Stimulated activated CD8-positive, alpha-beta memory T cell treated with anti-CD3 and anti-CD28 coated beads, Interleukin-15, amount 100 ng/mL, for 1 hour (primary cell): ENCODE results near the gene TANC1.

Experiments used
- DNase-seq: peaks from one replicate; pipeline ENCODE4 v3.0.0-alpha.2; 2020; ENCODE audit warnings: low read depth

Gene TANC1

DNA sequence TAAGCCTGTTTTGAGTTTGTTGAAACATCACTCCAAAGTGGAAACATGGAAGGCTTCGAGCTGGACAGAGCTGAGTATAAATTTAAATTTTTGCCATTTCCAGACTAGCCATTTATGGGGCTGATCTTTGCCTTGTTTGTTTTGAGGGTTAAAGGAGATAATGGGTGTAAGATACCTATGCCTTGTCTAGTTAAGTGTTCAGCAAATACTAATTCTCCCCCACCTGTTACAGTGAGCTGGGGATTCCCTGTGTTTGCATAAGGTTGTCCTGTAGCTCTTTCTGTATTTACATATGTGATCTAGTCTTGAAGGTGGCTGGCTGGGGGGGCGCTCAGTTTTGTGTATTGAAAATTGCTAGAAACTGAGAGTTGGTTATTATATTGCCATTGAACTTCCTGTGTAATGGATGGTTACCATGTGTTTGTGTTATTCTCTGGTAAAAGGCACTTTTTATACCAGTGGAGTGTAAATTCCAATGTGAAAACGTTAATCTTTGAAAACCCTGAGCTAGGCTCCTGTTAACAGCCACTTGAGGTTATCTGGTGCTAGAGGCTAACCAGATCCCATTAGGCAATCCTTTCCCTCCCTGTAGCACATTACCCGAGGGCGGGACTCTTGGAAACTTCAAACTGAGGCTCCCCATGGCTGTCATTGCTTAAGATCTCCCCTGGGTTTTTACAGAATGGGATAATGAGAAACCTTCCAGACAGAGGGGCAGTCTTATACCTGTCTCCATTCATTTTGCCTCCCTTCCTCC, 26.7 kb downstream of the TANC1 start:
- DNase-seq: no peak

DNA sequence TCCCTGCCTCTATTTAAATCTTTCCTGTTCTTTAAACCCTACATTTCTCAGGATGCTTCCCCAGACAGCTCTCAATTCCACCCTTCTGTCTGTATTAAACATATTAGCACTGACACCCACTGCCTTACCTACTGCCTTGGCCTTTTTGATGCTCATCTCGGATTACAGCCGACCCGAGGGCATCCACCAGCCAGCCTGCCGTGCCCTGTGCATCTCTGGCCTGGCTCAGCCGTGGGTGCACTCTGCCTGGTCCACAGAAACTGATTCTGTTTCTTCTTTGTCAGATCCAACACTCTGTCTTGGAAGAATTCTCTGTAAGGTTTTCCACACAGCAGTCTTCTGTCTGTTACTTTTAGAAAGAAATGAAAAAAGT, 27.2 kb downstream of the TANC1 start:
- no peak for DNase-seq

DNA sequence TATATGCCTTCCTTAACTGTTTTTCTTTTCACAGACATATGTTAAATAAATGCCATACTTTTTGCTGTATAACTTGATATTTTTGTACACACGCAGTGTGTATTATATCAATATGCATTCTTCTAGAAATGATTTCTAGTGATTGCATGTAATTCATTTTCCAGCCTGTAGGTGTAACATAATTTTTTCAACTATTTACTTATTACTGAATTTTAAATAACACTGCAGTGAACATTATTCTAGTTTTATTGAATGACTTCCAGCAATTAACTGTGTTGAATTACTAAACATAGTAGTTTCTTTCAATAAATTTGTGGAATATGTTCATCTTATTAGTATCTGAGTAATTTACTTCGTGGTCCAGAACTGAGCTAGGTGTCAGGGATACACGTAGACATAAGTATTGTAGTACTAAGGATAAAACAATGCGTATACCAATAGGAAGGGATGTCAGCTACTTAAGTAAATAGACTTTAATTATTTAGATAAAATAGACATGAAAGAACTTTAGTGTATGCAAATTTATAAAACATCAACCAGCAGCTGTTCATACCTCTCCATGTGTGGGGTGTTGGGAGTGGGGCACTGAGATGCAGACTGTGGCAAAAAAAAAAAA, 28.0 kb downstream of the TANC1 start:
- DNase-seq: no peak

DNA sequence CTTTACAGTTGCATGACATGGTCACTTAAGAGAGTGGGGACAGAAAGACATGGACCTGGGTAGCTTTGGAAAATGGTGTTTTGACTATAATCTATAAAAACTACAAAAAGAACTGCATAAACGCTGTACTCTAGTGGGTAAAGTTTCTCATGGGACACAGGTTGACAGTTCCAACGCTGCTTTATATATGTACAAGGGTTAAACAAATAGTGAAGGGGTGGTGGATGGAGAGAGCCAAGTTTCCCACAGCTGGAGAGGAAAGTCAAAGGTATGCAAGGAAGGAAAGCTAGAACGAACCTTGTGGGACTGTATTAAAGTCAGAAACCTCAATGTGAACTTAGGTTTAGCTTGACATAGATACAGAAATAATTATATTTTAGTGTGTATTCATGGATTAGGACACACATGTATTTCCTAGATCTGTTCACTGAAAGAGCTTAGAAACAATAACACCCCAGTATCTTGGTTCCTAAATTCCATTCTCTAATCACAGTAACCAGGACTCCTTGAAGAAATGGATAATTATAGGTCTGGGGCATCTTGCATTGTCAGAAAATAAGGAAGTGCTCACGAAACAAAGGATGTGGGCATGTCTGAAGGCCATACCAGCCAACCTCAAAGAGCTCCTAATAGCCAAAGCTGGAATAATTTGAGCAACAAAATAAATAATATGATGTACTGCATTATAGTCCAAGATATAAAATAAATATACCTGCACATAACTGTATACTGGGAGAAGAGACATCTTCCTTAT, 28.8 kb downstream of the TANC1 start:
- DNase-seq: no peak

DNA sequence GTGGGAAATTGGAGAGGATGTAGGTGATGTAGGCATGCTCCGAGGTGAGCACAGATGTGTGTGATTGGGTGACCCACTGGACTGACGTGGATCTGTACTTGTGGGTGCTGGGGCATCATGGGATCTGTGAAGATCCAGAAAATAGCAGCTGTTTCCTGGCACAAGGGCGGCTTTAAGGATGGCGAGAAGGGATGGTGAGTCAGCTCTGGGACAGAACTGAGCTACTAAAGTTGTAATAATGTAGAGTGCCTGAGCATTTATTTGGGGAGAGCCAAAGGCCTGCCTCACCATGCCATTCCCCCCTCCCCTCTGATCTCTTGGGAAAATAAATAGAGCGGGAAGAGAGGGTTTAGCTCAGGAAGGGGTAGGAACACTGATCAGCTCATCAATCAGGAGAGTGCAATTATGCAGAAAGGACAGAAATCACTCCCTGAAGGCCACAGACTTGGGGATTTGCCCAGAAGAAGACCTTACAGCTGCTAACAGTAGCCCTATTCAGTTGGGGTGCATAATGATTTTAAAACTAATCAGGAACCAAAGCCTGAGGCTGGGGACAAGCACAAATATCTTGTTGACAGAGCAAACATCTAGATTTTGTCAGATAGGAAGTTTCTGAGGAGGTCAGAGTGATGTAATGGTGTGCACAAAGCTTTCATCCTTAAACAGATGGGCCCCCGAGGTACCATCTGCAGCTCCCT, 30.3 kb downstream of the TANC1 start:
- DNase-seq: no peak

DNA sequence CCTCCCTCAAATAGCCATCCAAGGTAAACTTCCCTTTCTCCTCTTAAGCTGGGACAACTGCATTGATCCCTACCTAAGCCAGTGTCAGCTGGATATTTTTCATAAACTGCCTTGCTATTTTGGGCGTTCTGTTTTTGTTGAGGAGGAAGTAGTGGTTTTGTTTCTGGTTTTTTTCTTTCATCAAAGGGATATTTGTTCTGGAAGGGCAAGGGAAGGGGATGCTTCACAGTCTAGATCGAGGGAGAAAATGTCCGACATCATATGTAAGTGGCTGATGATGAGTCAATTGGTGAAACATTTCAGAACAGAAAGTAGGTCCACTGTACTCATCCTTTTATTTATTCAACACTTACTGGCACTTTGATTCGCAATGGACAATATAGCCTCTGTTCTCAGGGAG, 31.0 kb downstream of the TANC1 start:
- DNase-seq: no peak

DNA sequence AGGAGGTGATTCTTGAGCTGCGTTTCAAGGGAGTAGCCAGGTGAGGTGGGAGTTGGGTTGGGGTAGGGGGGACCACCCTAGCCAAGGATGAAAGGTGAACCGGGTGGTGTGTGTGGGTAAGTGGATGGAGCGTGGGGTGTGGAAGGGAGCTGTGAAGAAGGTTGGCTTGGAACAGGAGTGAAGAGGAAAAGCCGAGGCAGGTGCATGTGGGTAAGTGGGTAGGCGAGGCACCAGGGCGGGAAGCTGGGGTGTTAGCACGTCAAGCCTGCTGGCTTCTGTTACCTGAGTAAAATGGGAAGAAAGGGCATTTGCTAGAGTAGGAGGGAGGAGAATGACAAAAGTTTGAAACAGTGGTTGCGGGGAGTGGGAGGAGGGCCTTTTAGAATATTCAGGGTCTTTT, 31.6 kb downstream of the TANC1 start:
- DNase-seq: no peak

DNA sequence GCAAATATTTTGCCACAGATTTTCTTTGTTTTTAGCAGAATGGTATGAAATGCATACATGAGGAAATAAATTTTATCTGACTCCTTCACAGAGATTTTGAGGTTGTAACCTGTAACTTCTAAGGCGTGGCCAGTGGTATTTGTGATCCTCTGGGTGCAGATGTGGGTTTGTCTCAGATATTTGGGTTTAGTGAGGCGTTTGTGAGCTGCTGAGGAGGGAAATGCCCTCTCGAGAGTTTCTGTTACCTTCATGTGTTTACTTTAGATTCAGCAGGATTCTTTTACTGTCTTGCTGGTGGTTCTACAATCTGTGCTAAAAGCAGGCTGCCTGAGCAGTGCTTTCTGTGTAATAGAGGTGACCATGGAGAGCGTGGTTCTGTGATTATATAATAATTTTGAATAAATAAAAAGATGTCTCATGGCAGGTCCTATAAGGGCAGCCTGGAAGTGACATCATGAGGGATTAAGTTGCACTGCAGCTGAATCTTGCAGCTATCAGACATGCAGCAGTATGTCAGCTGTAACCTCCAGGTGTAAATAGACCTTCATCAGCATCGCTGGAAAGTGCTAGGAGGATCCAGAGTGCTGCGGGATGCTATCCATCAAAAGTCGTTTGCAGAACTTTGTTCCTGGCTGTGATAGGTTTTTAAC, 34.1 kb downstream of the TANC1 start:
- DNase-seq: no peak

DNA sequence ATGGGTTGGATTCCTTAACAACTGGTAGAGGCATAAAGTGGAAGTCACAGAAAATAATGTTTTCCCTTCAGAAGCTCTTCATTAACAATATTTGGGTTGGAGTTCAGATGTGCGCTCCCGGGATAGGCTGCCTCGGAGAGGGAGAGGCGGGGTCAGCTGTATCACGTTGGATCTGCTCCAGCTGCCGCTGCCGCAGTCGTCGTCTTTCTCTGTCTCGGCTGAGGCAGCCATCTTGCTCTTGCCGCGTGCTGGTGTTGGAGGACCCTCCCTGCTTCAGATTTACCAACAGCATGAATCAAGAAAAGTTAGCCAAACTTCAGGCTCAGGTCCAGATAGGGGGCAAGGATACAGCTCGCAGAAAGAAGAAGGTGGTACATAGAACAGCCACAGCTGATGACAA, 35.1 kb downstream of the TANC1 start:
- DNase-seq: no peak

DNA sequence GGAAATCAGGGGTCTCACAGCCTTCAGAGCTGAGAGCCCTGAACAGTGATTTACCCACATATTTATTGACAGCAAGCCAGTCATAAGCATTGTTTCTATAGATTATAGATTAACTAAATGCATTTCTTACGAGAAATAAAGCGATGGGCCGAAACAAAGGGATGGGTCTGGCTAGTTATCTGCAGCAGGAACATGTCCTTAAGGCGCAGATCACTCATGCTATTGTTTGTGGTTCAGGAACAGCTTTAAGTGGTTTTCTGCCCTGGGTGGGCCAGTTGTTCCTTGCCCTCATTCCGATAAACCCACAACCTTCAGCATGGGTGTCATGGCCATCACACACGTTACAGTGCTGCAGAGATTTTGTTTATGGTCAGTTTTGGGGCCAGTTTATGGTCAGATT, 36.4 kb downstream of the TANC1 start:
- no peak for DNase-seq

DNA sequence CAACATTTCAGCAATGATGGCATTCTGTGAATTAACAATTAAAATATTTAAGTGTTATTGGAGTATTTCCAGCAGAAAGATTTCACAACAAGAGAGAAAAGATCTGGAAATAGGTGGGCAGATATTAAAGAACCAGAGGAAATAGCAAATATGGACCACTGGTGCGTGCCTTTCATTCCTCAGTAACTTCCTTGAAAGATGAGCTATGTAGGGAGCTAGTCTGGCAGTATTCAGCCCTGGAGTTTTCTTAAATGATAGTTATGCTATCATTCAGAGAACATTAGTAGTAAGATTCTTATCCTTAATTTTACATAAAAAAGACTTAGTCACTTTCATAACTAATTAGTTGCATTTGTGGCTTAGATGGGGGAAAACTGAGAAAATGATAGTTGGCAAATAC, 41.5 kb downstream of the TANC1 start:
- DNase-seq: no peak

DNA sequence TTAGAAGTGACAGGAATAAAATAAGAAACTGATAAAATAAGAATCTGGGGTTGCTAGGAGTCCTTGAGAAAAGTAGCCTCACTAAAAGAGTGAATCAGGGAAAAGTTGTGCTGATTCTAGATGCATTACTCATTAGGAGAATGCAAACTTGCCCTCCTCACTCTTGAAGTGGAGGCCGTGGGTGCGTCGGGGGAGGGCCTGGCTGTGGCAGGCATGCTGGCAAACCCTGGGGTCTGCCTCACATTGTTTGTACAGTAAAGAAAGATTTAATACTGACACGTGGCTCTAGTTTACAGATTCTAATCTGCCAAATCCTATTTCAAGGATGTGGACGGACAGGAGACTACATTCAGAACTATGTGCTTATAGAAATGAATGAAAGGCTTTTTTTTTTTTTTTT, 41.9 kb downstream of the TANC1 start:
- no peak for DNase-seq

DNA sequence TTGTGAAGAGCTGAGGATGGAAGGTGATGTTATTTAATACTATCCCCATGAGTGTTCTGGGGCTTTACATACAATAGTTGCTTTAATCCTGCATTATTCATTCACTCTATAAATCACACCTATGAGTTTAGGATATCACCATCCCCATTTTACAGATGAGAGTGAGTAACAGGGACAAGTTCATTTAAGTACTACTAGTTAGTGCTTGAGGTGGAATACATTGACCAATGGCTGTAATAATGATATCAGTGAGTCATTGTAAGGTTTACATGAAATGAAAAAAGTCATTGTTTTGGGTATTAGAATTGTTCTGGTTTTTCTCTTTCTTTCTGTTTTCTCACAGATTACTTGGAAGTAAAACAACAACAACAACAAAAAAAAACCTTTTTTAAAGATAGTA, 42.5 kb downstream of the TANC1 start:
- DNase-seq: no peak

DNA sequence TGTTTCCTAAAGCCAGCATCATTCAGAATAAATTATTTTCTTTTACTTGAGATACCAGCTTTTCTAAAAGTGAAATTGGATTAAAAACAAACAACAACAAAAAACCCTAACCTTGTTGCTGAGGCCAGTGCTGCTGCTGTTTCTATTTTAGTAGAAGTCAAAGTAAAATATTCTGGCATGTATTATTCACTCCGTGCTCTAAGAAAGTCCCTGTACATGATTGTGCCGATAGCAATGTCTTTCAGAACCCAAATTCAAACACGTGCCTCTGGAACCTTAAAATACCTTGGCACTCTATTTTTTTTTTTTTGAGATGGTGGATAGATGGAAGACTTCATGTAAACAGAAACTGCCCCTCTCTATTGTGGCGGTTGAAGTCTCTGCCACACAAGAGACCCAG, 43.7 kb downstream of the TANC1 start:
- no peak for DNase-seq

DNA sequence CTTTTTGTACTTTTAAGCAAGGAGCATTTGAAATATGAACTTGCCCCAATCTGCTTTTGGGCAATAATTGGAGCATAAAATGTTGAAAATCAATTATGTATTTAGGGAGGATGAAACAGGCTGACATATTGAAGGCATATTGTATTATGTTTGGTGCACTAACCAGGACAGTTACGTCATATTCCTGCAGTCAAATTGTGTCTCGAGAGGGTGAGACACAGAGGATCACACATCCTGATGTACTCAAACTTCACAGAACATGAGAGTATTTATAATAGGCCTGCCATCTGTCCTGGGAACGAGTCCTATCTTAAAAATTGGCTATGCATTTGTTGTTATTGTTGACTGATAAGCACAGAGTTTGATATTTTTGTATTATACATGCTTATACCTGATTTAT, 44.7 kb downstream of the TANC1 start:
- DNase-seq: no peak

DNA sequence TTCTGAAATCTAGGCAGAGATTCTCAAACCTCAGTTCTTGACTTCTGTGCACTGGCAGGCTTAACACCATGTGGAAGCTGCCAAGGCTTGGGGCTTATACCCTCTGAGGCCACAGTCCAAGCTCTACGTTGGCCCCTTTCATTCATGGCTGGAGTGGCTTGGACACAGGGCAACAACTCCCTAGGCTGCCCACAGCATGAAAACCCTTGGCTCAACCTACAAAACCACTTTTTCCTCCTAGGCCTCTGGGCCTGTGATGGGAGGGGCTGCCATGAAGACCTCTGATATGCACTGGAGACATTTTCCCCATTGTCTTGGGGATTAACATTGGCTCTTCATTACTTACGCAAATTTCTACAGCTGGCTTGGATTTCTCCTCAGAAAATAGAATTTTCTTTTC, 46.7 kb downstream of the TANC1 start:
- DNase-seq: no peak

DNA sequence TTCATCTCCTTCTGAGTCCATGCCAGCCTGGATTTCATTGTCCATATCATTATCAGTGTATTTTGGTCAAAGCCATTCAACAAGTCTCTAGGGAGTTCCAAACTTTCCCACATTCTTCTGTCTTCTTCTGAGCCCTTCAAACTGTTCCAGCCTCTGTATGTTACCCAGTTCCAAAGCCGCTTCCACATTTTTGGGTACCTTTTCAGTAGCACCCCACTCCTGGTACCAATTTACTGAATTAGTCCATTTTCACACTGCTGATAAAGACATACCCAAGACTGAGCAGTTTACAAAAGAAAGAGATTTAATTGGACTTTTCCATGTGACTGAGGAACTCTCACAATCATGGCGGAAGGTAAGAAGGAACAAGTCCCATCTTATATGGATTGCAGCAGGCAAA, 47.4 kb downstream of the TANC1 start:
- DNase-seq: no peak

DNA sequence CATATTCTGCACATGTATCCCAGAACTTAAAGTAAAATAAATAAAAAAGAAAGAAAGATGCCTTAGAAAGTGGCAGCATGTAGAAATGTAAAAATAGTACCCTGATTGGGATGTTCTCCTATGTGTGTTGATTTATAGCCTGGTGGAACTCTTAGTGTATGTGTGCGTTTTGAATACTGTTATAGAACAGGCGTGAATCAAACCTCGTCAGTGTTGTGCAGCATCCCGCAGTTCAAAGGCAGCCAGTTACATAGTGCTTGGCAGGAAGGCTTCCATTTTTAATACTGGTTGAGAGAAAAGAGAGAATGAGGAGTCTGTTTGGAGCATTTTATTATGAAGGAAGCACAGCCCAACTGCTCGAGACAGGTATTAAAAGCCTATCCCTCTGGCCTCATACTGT, 49.4 kb downstream of the TANC1 start:
- no peak for DNase-seq

DNA sequence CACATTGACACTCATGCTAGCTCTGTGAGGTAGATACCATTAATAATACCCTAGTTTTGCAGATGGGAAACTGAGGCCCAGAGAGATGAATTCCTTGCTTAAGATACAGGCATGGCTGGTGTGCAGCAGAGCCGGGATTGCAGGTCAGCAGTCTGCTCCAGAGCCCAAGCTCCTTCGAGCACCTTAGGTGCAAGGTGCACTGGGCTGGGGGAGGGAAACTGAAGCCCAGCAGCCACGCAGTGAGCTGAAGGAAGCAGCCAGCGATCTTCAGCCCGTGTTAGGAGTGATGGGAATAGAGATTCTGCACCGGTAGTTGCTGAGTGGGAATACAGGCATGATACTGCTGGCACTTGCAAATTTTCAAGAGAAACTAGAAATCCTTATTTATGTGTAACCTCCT, 50.6 kb downstream of the TANC1 start:
- no peak for DNase-seq

DNA sequence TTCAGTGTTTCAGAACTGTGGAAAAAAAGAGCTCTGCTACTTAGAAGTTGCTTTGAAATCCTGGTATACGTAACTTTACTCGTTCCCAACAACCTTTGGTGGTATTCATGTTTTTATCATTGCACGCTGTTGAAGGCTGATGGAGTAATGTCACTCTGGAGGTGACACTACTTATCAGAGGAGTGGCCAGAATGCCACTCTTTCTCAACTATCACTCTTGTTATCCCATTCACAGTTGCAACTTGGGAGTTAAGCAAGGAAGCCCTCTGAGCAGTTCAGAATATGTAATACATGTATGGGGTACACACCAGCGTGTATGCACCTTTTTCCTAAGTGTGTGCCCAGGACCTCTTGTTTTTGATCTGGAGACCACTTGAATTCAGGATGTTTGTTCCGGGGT, 53.6 kb downstream of the TANC1 start:
- no peak for DNase-seq

DNA sequence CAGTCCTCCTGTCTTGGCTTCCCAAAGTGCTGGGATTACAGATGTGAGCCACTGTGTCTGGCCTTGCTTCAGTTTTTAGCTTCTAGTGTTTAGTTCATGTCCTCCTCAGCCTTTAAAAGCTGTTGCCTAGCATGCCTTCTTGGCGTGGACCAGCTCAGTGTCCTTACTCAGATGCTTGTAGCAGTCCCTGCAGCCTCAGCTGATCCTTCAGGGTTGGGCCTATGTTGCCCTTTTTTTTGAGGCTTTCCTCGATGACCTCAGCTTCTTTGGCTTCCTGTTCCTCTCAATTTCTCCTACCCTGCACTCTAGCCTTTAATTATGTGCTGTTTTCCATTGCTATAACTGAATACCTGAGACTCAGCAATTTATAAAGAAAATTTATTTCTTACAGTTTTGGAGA, 57.7 kb downstream of the TANC1 start:
- DNase-seq: no peak

DNA sequence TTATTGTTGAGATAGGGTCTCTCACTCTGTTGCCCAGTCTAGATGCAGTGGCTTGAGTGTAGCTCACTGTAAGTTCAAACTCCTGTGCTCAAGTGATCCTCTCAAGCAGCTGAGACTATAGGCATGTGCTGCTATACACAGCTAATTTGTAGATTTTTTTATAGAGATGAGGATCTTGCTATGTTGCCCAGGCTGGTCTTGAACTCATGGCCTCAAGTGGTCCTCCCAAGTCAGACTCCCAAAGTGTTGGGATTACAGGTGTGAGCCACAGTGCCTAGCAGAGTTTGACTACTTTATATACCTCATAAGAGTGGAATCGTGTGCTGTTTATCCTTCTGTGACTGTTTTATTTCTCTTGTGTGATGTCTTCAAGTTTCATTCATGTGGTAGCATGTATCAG, 60.3 kb downstream of the TANC1 start:
- DNase-seq: no peak
